Prostate gland (tissue), 2 donors: ENCODE data around the gene IFI16. TPM values are rescaled to one million over a fixed set of nuclear protein-coding genes. Genes with fewer than 3 reads are reported as not detected.

Experiments
- DNase-seq: peaks from one replicate; pipeline ENCODE4 v3.0.0-alpha.2; 2019; ENCODE audit warnings: low spot score
- H3K27ac ChIP-seq, 2 donors: fragments of 200-600 bp; sonication (generic); 2 replicates each; pipeline ENCODE4 v1.5.1; 2017 to 2019
- H3K27me3 ChIP-seq: fragments of 200-600 bp; sonication (generic); replicated peaks from 2 replicates; pipeline ENCODE4 v1.5.1; 2019; ENCODE audit not compliant: insufficient read depth
- H3K36me3 ChIP-seq, 2 donors: fragments of 200-600 bp; sonication (generic); 1 replicate in 1 of 2; 2 replicates in 1 of 2; pipeline versions ENCODE4 v1.5.1 to v1.8.1; 2017 to 2019
- H3K4me1 ChIP-seq: fragments of 200-600 bp; sonication (generic); replicated peaks from 2 replicates; pipeline ENCODE4 v1.5.1; 2019
- H3K4me3 ChIP-seq, 2 donors: fragments of 200-600 bp; sonication (generic); 2 replicates each; pipeline ENCODE4 v1.5.1; 2017 to 2019
- H3K9me3 ChIP-seq: fragments of 200-600 bp; sonication (generic); 2 replicates; pipeline ENCODE4 v1.5.1; 2017
- CTCF ChIP-seq, 4 experiments: fragments of 200-600 bp in 2 of 4; fragments of 450-650 bp in 2 of 4; sonication (generic) in 2 of 4; IDR thresholded peaks; 1 replicate in 3 of 4; 2 replicates in 1 of 4; pipeline ENCODE4 v1.5.1; 2016 to 2019; ENCODE audit warnings: antibody characterized with exemption in 4 of 4, mild to moderate bottlenecking in 2 of 4, moderate library complexity in 2 of 4
- POLR2A ChIP-seq: fragments of 450-650 bp; IDR thresholded peaks from one replicate; pipeline ENCODE4 v1.6.1; 2016; ENCODE audit warnings: antibody characterized with exemption, mild to moderate bottlenecking
- POLR2AphosphoS5 ChIP-seq: sonication (generic); formaldehyde crosslinking; IDR thresholded peaks from one replicate; pipeline ENCODE4 v1.6.1; 2017; ENCODE audit warnings: antibody characterized with exemption
- WGBS: methylation state at CpG from one replicate; pipeline ENCODE4 v1.1.5; 2018; 5-methylcytosine and 5-hydroxymethylcytosine counted together
- intact Hi-C: fragments of 100-400 bp; cut with DNase I; formaldehyde crosslinking; loops from one replicate; pipeline ENCODE4 v1.14.2; 2022
- total RNA-seq, 2 donors: library from RNA; depleted of rRNA; stranded (reverse); fragments of >200 nt; gene quantifications; one replicate each; pipeline ENCODE4 v1.1.0, GENCODE V29; 2016

IFI16 gene
- total RNA-seq, 2 donors from 2014 or later = 18.2 to 61.3 TPM

GRCh38 chr1:158989424-158989823 lies 20.3 kb upstream of the IFI16 start:
- no peak for DNase-seq
- no peaks in the 10 kb centered on the region for H3K9me3 ChIP-seq
- no peaks in the 10 kb centered on the region for H3K27me3 ChIP-seq
- no peak overlapping the region for H3K4me3 ChIP-seq
- H3K4me1 ChIP-seq = no peaks in the 10 kb centered on the region
- TF ChIP-seq POLR2A (no peak), CTCF (IDR thresholded peaks at IDR 0.05) (no peak), POLR2AphosphoS5 (no peak)
- H3K27ac ChIP-seq = no peak overlapping the region
- intact Hi-C loops = no loop called here
- no peaks in the 10 kb centered on the region for H3K36me3 ChIP-seq
- 17% methylated on average over 1 of the region's 1 CpG for WGBS

DNA sequence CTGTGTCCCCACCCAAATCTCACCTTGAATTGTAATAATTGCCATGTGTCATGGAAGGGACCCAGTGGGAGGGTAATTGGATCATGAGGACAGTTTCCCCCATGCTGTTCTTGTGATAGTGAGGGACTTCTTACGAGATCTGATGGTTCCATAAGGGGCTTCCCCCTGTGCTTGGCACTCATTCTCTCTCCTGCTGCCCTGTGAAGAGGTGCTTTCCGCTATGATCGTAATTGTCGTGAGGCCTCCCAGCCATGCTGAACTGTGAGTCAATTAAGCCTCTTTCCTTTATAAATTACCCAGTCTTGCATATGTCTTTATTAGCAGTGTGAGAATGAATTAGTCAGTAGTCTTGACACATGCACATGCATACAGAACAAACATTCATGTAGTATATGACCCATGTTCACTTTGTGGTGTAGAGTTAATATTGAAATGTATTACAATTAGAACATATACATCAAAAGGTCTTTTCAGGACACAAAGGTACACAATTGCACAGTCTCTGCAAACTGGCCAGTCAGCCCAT lies 16.9 kb upstream of the IFI16 start:
- Histone ChIP-seq H3K9me3 (no peaks in the 10 kb centered on the region), H3K27me3 (no peaks in the 10 kb centered on the region), H3K27ac (no peak overlapping the region), H3K4me1 (no peaks in the 10 kb centered on the region), H3K36me3 (no peaks in the 10 kb centered on the region), H3K4me3 (no peak overlapping the region)
- TF ChIP-seq POLR2A (no peak), CTCF (IDR thresholded peaks at IDR 0.05) (no peak), POLR2AphosphoS5 (no peak)
- intact Hi-C loops = no loop called here
- WGBS = 98% methylated on average over 4 of the region's 4 CpGs
- DNase-seq = no peak

GRCh38 chr1:158996998-158997397 lies 12.7 kb upstream of the IFI16 start:
- no peak for TF ChIP-seq POLR2AphosphoS5
- TF ChIP-seq CTCF (IDR thresholded peaks at IDR 0.05) = no peak
- TF ChIP-seq POLR2A = no peak
- Histone ChIP-seq H3K27me3 (no peaks in the 10 kb centered on the region), H3K36me3 (no peaks in the 10 kb centered on the region), H3K27ac (no peak overlapping the region), H3K4me1 (no peaks in the 10 kb centered on the region), H3K9me3 (no peaks in the 10 kb centered on the region), H3K4me3 (no peak overlapping the region)
- 74% methylated on average over 5 of the region's 5 CpGs for WGBS
- DNase-seq = no peak
- intact Hi-C loops = loop anchor here (5.0 kb wide), 1 partner anchor 795 kb away; no protein-coding TSS in a partner anchor

DNA sequence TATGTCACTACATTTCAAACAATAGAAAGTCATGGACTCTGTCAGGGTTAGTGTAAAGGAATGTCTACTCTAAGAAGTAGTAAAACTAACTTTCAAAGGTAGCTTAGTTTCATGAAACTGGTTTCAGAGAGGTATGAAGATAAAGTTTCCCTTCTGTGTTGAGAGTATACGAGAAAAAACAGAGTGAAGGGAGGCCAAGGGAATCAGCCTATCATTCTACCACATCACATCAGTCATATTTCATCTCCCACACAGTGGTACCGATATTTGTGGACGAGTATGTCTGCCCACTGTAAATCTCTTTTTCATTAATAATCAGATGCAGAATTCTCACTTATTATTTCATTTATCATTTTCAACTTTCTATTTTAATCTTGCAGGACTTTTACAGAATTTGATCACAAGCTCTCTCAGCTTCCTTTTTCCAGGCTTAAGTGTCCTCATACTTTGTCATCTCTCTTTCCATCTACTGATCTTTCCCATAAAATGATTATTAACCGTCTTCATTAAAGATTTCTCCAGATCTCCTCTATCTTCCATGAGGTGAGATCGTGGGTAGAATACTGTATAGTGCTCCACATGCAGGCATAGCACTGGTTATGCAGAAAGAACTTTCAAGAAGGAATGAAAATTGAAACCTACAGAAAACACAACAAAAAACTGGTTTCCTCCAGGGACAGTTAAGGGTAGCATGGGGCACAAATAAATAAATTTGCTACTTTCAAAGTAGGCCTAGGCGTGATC lies 11.5 kb upstream of the IFI16 start:
- peak overlapping the region in 1 of 2 donors; percentile 68 for H3K27ac ChIP-seq
- DNase-seq = no peak
- intact Hi-C loops = loop anchor here (5.0 kb wide), 1 partner anchor 796 kb away; no protein-coding TSS in a partner anchor
- no peak overlapping the region for H3K4me3 ChIP-seq
- no peaks in the 10 kb centered on the region for H3K9me3 ChIP-seq
- TF ChIP-seq POLR2A = no peak
- H3K27me3 ChIP-seq = no peaks in the 10 kb centered on the region
- WGBS = 44% methylated on average over 6 of the region's 6 CpGs
- no peaks in the 10 kb centered on the region for H3K36me3 ChIP-seq
- no peaks in the 10 kb centered on the region for H3K4me1 ChIP-seq

GRCh38 chr1:158998781-158999161 lies 10.9 kb upstream of the IFI16 start:
- TF ChIP-seq POLR2AphosphoS5 = peak; percentile 10
- peak; percentile 86 to 95 (median 94) for TF ChIP-seq CTCF (IDR thresholded peaks at IDR 0.05)
- TF ChIP-seq POLR2A = peak; percentile 22
- peak; percentile 45 for DNase-seq
- H3K36me3 ChIP-seq = no peaks in the 10 kb centered on the region
- no peaks in the 10 kb centered on the region for H3K4me1 ChIP-seq
- H3K27ac ChIP-seq = peak overlapping the region; percentile 68 to 72
- no peaks in the 10 kb centered on the region for H3K27me3 ChIP-seq
- no peaks in the 10 kb centered on the region for H3K9me3 ChIP-seq
- intact Hi-C loops = loop anchor here (5.0 kb wide), 1 partner anchor 796 kb away; no protein-coding TSS in a partner anchor
- H3K4me3 ChIP-seq = peak overlapping the region in 1 of 2 donors; percentile 23
- 9% methylated on average over 13 of the region's 13 CpGs for WGBS
